ENCODE results near the gene PMM2.
A peak's percentile ranks its signal among the peaks of the same experiment; 100 is the strongest.

- TF ChIP-seq EZH2phosphoT487 (IDR thresholded peaks at IDR 0.05; ENCODE audit: unreplicated experiment) = no peak
- TF ChIP-seq, protein P1, sequence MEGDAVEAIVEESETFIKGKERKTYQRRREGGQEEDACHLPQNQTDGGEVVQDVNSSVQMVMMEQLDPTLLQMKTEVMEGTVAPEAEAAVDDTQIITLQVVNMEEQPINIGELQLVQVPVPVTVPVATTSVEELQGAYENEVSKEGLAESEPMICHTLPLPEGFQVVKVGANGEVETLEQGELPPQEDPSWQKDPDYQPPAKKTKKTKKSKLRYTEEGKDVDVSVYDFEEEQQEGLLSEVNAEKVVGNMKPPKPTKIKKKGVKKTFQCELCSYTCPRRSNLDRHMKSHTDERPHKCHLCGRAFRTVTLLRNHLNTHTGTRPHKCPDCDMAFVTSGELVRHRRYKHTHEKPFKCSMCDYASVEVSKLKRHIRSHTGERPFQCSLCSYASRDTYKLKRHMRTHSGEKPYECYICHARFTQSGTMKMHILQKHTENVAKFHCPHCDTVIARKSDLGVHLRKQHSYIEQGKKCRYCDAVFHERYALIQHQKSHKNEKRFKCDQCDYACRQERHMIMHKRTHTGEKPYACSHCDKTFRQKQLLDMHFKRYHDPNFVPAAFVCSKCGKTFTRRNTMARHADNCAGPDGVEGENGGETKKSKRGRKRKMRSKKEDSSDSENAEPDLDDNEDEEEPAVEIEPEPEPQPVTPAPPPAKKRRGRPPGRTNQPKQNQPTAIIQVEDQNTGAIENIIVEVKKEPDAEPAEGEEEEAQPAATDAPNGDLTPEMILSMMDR (conservative IDR thresholded peaks at IDR 0.05; ENCODE audit: low read depth in 2 of 2) = no peak
- no peak for TF ChIP-seq JUNB (IDR thresholded peaks at IDR 0.05; ENCODE audit: unreplicated experiment)
- no peak for TF ChIP-seq EZH2 (IDR thresholded peaks at IDR 0.05; ENCODE audit: low read depth, unreplicated experiment)
- peak; percentile 93 for TF ChIP-seq POLR2AphosphoS5 (IDR thresholded peaks at IDR 0.05; ENCODE audit: low read depth)
- no peak for TF ChIP-seq CREB1 (CRISPR knock-in tag; IDR thresholded peaks at IDR 0.05; ENCODE audit: low read depth)
- no peak for TF ChIP-seq NANOG (IDR thresholded peaks at IDR 0.05; ENCODE audit: borderline replicate concordance)
- no peak for TF ChIP-seq ZNF114 (CRISPR knock-in tag; IDR thresholded peaks at IDR 0.05)
- peak; percentile 18 for TF ChIP-seq REST (IDR thresholded peaks at IDR 0.05; ENCODE audit: unreplicated experiment)
- no peak for TF ChIP-seq STAT1 (IDR thresholded peaks at IDR 0.05; ENCODE audit: unreplicated experiment)
- TF ChIP-seq ETS1 (IDR thresholded peaks at IDR 0.05) = no peak; the same call in 1 of the 2 replicates
These were observed 71.0 kb downstream of the PMM2 start, which contains the start of gene CARHSP1 for GRCh38 chr16:8868416-8869211.
